ENCODE measurements around the gene C3orf38. TPM values are rescaled to one million over a fixed set of nuclear protein-coding genes. Genes with fewer than 3 reads are reported as not detected.

C3orf38 gene
- total and polyA plus RNA-seq, 9 of the 15 experiments (the other 6 are each of a cell fraction or from before 2014, with no cell fraction given): 8.7 to 22.1 (median 16.2) TPM

GRCh38 chr3:88142094-88142624 lies 7.6 kb upstream of the C3orf38 start:
- FAIRE-seq: peak; percentile 37
- TF ChIP-seq HMGXB4 (CRISPR knock-in tag; IDR thresholded peaks at IDR 0.05) (no peak), ZNF23 (CRISPR knock-in tag; IDR thresholded peaks at IDR 0.05) (no peak), BDP1 (IDR thresholded peaks at IDR 0.05; ENCODE audit: insufficient read depth, insufficient read length) (no peak), EGR1 (conservative IDR thresholded peaks at IDR 0.05) (no peak), KHSRP (IDR thresholded peaks at IDR 0.05) (no peak)
- BruUV-seq (replicated peaks): no TSS peak
- intact Hi-C loops (cut with micrococcal nuclease): loop anchor here (10.0 kb wide), 1 partner anchor 347 kb away; the partner anchor contains the start of gene HTR1F
- Histone ChIP-seq H2AFZ (ENCODE audit: low read depth, low read length) (no peak overlapping the region), H3K4me3 (no peak overlapping the region), H3K27ac (ENCODE audit: extremely low read depth, low read depth, low read length) (no peak overlapping the region), H3K36me3 (ENCODE audit: control insufficient read depth, insufficient read depth, low read length) (peaks cover 53% of the 10 kb centered on the region; the same call in 2 of the 3 replicates), H3K4me2 (ENCODE audit: insufficient read depth, low read length) (no peak overlapping the region), H3K9me1 (ENCODE audit: control insufficient read depth, insufficient read depth, low read length) (no peaks in the 10 kb centered on the region), H3K27me3 (ENCODE audit: control insufficient read depth in 2 of 2, insufficient read depth in 2 of 2, low read length in 2 of 2) (no peaks in the 10 kb centered on the region), H3K4me1 (replicated peaks in 1 of 2; ENCODE audit: control insufficient read depth in 2 of 2, insufficient read depth in 2 of 2, low read length in 2 of 2) (peaks cover 3 to 4% of the 10 kb centered on the region in 2 experiments; a peak in 1 of 5 replicates), H4K20me1 (replicated peaks; ENCODE audit: control insufficient read depth, insufficient read depth, low read length) (no peaks in the 10 kb centered on the region), H3K9me3 (replicated peaks; ENCODE audit: control insufficient read depth, insufficient read depth, low read depth, low read length) (no peaks in the 10 kb centered on the region), H3K79me2 (ENCODE audit: control insufficient read depth, insufficient read depth, low read length) (peaks cover 13% of the 10 kb centered on the region), H3K9ac (ENCODE audit: insufficient read depth in 1 of 2, low read depth in 2 of 2, low read length in 2 of 2) (no peak overlapping the region)
- DNase-seq (ENCODE audit: extremely low read depth in 1 of 4, low spot score in 3 of 4): no peak
- ChIA-PET POLR2A (no interaction called here), CTCF (ENCODE audit: low intra/inter-chr PET ratio) (no interaction called here)
- WGBS (ENCODE audit: insufficient coverage, low coverage, missing lambda C conversion rate): 91% methylated on average over 3 of the region's 3 CpGs
- ATAC-seq: no peak
- in situ Hi-C loops (cut with MboI): no loop called here
